Right forelimb (tissue), 1 donor: ENCODE measurements around the gene ANKRD33B.
"Not testable (repeated sequence)": the region's sequence is repeated elsewhere in the genome, so short reads cannot be mapped to it uniquely, and the experiment has no call there.

ENCODE experiments used
- DNase-seq: peaks from one replicate; pipeline ENCODE4 v3.0.0-alpha.2; 2018

The ANKRD33B gene

DNA sequence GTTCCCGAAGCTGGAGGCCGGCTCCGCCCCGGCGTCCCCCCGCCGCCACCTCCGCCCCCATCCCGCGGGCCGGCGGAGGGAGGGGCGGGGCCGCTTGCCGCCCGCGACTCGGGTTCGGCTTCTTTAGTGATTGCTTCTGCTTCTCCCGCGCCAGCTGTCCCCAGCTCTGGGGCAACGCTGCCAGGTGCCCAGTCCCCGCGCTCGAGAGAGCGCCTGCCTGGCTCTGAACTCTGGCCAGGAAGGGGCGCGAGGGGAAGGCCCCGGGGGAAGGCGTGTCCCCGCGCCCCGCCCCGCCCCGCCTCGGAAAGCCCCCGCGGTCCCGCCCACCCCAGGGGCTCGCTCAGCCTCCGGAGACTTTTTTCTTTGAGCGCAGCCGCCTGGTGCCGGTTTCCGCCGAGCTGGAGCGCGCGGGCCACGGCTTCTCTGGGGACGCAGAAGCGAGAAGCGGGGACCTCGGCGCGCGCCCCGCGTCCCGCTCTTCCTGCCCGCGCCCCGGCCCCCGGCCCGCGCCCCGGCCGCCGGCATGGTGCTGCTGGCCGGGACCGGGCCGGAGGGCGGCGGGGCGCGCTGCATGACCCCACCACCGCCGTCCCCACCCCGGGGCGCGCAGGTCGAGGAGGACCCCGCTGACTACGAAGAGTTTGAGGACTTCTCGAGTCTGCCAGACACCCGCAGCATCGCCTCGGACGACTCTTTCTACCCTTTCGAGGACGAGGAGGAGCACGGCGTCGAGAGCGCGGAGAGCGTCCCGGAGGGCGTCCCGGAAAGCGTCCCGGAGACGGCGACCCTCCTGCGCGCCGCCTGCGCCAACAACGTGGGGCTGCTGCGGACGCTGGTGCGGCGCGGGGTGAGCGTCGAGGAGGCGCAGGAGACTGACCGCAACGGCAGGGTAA lies at the start of gene ANKRD33B:
Gene ANKRD33B, plus strand, starts transcription at position 126 of the 893 bp plus-strand sequence. Its CDS starts 398 bp downstream, at position 524.
- DNase-seq: peak; percentile 72

DNA sequence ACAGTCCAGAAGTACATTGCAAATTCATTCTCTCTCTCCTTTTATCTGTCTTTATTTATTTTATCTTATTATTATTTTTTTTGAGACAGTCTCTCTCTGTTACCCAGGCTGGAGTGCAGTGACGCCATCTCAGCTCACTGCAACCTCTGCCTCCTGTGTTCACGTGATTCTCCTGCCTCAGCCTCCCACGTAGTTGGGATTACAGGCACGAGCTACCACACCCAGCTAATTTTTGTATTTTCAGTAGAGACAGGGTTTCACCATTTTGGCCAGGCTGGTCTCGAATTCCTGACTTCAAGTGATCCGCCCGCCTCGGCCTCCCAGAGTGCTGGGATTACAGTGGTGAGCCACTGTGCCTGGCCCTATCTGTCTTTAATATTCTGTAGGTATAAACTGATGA lies 49.3 kb upstream of the ANKRD33B start:
- DNase-seq: not testable (repeated sequence)

DNA sequence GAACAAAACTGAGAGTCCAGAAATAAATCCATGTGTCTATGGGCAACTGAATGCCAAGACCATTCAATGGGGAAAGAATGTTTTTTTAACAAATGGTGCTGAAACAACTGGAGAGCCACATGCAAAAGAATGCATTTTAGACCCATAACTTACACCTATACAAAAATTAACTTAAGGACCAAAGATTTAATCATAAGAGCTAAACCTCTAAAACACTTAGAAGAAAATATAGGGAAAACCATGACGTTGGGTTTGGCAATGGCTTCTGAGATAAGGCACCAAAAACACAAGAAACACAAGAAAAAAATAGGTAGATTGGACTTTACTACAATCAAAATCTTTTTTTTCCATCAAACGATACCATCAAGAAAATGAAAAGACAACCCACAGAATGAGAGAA lies 48.4 kb upstream of the ANKRD33B start:
- DNase-seq: no peak

DNA sequence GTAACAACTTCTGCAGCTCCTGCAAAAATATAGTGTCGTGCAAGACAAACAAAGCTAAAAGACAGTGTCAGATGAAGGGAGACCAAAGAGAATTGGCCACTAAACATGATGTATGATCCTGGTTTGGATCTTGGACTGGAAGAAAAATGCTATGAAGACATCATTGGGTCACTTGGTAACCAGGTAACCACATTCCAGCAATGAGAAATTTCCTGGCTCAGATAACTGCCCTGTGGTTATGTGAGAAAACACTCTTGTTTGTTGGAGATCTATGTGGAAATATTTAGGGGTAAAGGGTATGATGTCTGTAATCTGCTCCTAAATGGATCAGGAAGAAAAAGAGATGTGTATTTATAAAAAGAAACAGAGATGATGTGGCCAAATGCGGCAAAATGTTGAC lies 45.5 kb upstream of the ANKRD33B start:
- DNase-seq: no peak

DNA sequence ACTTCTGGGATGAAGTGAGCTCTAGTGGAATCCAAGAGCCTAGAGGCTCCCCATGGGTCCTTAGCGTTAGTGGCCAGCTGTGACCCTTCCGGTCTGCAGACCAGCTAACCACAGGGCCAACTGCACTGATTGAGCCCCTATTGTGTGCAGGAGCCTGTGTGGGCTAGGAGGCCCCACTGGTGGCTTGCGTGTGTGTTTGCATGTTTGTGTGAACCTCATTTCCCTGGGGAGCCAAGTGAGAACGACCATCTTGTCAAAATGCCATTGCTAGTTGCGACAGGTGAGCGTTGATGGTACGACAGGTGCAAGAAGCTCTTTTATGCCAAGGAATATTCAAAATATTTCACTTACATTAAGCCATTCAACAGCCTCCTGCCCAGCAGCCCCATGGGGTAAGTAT lies 44.1 kb upstream of the ANKRD33B start:
- DNase-seq: no peak

DNA sequence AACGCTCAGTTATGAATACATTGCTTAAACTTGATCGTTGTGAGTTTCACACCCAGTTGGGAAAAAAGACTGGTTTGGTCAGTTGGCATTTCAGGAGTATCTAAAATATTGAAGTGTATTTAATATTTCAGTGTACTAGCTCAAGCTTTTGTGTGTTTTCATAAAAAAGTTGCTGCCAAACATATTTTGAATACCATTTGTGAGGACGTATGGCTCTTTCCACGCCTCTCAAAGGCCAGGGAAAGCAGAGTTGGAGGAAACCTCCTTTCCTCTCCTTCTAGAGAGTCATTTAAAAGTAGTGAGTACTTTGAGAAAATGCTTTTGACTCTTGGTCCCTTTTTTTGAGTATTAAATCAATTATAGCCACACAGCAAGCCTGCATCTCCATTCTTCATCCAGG lies 43.2 kb upstream of the ANKRD33B start:
- DNase-seq: no peak

DNA sequence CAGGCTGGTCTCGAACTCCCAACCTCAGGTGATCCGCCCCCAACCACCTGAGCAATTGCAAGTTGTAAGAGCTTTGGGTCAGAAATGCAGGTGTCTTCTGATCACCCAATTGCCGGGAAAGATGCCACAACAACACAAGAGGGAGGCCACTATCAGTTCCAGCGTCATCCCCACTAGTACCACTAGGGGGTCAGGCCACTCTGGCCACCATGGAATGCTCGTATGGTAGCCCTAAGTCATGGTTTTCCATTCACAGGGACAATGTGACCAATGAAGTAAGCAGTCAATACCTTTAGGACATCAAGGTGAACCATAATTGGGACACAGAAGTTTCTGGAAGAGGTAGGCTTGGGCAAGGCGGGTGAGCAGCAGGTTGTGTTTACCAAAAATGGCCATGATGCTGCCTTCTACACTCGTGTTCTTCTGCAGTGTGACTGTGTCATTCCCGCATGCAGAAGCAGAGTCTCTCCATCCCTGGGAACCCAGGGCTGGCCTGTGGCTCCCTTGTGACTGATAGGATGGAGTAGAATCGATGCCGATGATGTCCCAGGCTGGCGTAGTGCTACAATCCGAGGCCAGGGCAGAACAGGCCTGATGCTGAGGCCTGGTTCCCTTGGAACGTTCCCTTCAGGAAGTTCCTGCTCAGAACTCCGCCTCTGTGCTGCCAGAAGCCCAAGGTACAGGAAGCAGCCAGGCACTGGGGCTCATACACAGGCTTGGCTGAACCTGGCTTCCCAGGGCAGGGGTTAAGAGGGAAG lies 42.2 kb upstream of the ANKRD33B start:
- no peak for DNase-seq

DNA sequence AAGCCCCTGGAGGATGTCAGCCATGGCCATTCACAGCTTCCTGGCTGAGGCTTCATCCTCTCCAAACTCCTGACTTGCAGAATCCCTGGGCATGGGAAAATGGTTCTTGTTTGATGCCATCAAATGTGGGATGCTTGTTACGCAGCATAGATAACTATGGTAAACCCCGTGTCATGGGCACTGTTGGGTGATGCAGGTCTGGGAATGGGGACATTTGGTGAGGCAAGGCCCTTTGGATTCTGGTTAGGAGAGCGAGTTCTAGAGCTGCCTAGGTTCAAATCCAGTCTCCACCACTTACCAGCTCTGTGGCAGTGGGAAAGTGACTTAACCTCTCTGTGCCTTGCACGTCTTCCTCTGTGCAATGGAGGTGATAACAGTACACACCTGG lies 41.7 kb upstream of the ANKRD33B start:
- DNase-seq: no peak

DNA sequence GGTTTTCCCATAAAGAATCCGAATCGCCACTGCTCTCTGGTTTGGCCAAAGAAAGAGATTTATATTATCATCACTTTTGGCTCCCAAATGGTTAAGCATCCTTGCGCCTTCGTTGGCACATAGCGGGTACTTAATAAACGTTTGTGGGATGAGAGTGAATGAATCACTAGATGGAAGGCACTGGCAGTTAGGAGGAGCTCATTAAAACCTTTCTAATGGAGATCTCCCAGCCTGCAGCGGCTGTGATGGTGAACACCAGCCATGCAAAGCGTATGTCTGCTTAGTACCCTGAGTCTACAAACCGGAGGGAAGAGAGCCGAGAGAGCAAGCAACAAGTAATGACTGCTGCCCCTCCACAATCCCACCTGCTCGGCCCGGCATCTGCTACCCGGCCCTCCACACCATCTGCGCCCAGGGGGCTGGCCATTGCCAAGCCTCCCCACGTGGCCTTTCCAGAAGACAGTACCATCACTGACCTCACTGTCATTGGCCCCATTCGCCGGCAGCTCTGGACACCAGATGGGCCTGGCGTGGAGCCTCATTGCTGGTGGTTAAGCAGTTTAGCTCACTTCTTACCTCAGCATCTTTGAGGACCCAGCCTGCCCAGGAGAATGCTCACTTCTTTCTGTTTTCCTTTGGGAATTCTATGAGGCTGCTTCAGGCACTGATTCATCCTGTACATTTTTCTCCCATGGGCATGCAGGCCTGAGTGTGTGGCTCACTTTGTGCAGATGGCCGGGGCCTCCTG lies 39.3 kb upstream of the ANKRD33B start:
- no peak for DNase-seq

DNA sequence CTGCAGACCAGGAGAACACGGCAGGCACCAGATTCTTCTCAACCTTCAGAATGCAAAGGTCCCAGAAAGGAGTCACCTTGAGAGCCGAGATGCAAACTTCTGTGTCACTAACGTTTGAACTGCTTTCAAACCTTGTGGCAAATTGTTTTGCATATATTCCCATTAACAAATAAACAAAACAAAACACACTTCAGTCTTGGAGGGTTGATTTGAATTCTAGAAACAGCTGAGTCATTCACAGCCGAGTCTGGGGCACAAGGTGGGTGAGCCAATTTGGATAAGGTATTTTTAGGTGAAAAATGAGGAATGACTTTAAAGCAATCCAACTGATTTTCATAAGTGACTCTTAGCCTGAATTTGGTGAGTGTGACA lies 38.8 kb upstream of the ANKRD33B start:
- no peak for DNase-seq

DNA sequence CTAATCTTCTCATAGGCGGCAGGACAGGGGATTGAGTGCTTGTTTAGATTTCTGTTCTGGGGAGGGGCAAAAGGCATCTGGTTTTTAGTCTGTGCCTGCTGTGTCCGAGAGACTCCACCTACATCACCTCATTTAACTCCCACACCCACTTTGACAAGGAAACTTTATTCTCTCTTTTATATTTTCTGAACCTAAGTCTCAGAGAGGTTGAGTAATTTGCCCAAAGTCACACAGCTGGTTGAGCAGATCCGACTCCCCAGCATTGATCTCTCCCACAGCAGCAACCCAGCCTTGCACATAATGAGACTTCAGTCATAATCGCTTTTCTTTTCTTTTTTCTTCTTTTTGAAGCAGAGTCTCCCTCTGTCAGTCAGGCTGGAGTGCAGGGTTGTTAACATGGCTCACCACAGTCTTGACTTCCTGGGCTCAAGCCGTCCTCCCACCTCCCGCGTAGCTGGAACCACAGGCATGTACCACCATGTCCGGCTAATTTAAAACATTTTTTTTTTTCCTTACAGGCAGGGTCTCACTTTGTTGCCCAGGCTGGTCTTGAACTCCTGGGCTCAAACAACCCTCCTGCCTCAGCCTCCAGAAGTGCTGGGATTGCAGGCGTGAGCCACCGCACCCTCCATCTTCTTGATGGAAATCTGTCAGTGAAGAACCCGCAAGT lies 36.5 kb upstream of the ANKRD33B start:
- no peak for DNase-seq

DNA sequence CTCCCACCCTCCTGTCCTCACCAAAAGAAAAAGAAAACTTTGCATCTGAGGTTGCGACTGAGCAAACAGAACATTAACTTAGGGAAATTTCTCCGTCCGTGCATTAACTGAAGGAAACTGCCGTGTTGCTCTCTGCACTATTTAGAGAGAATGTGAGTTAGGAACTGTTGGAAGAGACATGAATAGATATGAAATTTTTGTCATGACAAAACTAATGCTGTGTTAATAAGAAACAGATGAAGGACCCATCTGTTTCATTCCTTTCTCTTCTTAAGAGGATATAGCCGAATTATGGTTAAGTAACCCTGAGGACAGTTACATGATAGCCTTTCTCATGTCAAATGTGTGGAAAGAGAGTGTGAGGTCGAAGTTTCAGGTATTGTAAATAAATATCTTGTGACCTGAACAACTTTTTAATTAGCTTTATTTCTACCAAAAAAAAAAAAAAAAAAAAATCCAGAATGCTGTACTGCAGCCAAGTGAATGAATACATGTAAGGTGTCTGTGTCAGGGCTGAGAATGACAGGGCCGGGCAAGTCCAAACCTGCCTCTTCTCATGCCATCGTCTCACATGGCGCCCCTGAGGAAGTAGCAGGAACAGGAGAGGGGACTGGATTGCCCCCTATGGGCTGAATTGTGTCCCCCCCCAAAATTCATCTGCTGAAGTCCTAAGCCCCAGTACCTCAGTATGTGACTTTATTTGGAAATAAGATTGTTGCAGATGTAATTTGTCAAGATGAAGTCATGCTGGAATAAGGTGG lies 35.6 kb upstream of the ANKRD33B start:
- DNase-seq: no peak

DNA sequence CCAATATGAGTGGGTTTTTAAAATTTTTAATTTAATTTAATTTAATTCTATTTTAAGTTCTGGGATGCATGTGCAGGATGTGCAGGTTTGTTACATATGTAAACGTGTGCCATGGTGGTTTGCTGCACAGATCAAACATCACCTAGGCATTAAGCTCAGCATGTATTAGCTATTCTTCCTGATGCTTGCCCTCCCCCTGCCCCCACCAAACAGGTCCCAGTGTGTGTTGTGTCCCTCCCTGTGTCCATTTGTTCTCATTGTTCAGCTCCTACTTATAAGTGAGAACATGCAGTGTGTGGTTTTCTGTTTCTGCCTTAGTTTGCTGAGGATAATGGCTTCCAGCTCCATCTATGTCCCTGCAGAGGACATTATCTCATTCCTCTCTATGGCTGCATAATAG lies 35.0 kb upstream of the ANKRD33B start:
- DNase-seq: no peak

DNA sequence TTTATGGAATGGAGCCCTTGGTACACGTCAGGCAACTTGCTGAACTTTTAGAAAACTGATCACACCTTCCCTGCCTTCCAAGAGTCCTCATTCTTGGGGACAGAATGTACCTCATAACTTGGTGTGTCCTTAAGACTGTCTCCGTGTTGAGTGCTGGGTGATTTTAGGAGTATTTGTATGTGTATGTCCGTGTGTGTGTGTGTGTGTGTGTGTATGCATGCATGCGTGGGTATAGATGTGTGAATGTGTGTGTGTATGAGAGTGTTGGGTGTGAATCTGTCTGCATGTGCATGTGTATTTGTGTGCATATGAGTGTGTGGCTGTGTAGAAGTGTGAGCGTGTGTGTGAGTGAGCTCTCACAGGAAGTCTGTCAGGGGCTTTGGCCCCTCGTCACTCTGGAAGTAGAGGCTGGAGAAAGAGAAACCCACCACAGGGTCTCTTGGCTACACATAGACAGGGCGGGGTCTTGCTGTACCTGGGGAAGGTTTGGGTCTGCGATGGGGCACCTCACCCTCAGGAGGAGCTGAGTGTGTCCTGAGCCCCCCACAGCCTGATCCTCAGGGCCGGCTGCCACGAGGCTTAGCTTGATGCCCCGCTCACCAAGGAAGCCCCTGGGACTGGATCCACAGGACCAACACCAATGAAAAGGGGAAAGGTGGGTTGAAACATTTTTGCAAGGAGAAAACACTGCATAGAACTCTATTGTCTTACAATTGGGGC lies 33.1 kb upstream of the ANKRD33B start:
- DNase-seq: no peak

DNA sequence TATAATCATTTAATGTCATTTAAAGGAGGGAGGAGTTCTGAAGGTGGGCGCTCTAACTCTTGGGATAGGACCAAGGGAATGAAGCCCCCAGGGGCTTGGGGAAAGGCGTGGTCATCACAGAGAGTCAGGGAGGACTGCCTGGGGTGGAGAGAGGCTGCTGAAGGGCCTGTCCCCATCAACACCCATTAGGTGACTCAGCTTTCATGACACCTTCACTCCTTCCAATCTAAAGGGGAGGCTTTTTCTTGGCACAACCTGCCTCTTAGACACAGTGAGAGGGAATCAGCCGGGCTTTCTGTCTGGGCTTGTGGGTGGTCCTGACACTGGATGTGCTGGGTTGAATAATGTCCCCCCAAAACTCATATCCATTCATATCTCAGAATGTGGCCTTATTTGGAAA lies 31.4 kb upstream of the ANKRD33B start:
- no peak for DNase-seq

DNA sequence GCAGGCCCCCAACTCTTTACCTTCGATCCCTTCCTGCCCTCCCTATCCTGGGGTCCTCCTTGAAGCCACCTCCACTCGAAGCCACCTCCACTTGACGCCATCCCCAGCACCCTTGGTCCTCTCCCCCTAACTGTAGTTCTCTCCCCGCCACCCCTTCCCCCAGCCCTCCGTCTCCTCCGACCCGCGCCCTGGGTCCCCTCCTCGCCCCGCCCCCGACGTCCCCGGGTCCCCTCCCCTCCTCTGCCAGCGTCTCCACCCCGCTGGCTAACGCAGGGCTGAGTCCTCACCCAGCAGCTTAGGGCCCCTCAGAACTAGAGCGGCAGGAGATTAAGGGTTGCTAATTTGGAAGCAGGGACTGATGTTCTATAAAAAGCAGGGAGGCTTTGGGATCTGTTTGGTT lies 30.6 kb upstream of the ANKRD33B start:
- no peak for DNase-seq

DNA sequence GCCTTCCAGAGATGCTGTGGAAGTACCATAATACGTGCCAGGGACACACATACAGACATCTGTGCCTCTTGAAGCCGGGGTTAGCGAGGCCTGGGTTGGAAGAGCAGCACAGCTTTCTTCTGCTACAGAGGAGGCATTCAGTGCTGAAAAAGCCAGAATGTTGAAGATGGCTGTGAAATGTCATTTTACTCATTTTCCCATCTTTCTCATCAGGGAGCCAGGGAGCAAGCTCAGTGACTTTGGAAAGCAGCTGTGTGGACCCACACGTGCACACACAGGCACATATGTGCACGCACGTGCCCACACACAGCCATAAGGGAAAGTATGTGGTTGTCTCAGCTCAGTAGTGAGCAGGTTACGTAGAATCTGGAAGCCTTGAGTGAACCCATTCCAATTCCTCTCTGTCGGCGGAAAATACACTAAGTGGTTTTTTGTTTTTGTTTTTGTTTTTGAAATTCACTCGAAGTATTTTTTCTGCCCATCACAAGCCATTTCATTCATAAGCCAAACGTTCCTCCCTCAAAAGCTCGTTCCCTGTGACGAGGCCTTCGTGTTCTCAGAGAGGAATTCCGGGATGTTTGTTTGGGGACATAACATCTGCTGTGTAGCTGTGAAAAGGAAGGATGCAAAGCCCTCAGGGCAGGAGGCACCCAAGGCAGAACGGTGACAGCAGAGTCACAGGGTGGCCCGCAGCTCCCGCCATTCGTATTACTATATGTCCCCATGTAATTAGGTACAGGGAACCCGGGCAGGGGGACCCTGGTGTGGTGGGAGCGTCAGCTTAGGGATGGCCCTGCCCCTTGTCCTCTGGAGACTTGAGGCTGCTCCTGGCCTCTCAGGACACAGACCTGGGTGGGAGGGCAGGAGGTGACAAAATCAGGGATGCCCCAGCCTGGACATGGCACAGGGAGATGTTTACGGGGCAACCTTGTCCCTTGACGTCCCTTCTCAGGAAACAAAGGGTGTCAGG lies 29.0 kb upstream of the ANKRD33B start:
- no peak for DNase-seq

DNA sequence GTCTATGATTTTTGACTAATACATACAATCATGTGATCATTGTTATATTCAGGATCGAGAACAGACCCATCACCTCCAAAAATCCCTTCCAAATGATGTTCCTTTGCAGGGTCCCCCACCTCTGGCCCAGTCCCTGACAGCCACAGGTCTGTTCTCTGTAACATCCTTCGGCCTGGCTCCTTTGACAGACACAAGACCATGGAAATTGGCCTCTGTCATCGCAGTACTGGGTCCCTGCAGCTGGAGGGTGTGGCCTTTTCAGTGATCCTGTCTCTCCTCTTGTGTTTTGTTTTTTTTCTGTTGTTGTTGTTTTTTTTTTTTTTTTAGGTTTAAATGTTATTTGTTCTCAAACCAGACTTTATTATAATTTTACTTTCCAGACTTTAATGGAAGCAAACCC lies 27.4 kb upstream of the ANKRD33B start:
- DNase-seq: no peak

DNA sequence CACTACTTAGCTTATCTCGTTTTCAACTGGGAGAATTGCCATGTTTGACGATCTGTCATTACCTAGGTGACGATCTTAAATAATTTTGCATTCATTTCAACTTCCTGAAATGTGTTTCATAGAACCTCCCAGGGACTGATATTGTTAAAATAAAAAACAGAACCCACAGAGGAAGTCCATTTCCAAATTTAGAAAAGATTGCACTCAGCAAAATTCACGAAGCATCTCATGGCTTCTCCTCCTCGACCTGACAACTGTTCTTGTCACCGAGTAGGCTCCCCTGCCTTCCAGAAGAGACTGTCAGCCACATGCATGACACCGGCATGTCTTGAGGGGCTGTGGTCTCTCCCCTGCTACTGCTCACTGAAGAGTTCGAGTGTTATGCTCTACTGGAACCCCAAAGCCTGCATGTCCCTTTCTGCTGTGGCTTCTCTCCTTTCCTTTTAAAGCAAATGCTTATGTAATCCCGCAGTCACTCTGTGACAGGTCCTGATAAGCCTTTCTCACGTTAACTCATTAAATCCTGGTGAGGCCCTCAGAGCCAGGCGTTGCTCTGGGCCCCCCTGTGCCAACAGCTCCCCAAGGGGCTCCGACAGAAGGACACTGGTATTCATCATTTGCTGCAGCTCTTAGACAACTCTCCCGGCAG lies 26.8 kb upstream of the ANKRD33B start:
- no peak for DNase-seq

DNA sequence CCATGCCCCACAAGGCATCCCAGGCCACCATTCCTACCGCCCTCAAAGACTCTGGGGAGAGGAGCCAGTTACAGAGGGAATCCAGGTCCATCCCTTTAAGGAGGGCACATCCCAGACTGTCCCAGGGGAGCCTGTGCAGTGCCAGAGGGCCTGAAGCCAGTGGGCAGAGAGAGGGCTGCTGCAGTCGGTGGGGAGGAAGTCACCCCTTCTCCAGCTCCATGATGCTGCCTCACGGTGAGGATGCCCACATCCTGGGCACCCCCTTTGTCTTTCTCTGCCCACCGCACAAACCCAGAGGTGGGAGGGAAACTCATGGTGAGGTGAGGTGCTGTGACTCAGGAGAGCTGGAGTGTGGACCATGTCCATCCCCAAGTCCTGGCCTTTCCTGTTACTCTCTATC lies 26.2 kb upstream of the ANKRD33B start:
- no peak for DNase-seq
